HCT116 (cell line): ENCODE data around the gene NCOA5. TPM values are rescaled to one million over a fixed set of nuclear protein-coding genes. Genes with fewer than 3 reads are reported as not detected.

ENCODE experiments used
- ATAC-seq: fragments of 200-7000 bp; cut with Tn5 transposase; 2 replicates; pipeline ENCODE4 v1.9.1; 2020; ENCODE audit warnings: mild to moderate bottlenecking, moderate library complexity
- BruUV-seq: library from RNA; stranded (reverse); fragments of 400-500 nt; replicated peaks from 2 replicates; lab custom pipeline; 2021; lab: Mats Ljungman, UMichigan
- CTCF ChIA-PET: fragments of 300-600 bp; sonication (Branson Sonifier 250); formaldehyde crosslinking; loops from one replicate; lab custom pipeline; 2021; ENCODE audit warnings: antibody characterized with exemption; lab: Charles Lee
- POLR2A ChIA-PET: fragments of 300-600, 350-600 bp; sonication (Branson Sonifier 250); formaldehyde crosslinking; loops from one replicate; lab custom pipeline; 2021; ENCODE audit warnings: antibody characterized with exemption; lab: Charles Lee
- RAD21 ChIA-PET, 2 experiments: fragments of 300-600 bp; sonication (Branson Sonifier 250); formaldehyde crosslinking; loops; one replicate each; lab custom pipeline; 2023; ENCODE audit warnings: low total read pairs in 2 of 2; ENCODE audit not compliant: uncharacterized antibody in 2 of 2, unreplicated experiment in 2 of 2, low non-redundant PET in 1 of 2; lab: Charles Lee
- DNase-seq: peaks from one replicate; pipeline ENCODE4 v3.0.0-alpha.2; 2010; ENCODE audit warnings: low read depth, low spot score
- H2AFZ ChIP-seq: fragments of 200-600 bp; shearing (Covaris generic), sonication (generic); 2 replicates; pipeline ENCODE4 v1.6.1; 2017; ENCODE audit warnings: low read depth, mixed run types, mixed read lengths, antibody characterized with exemption, low read length; ENCODE audit not compliant: poor library complexity, severe bottlenecking
- H3K27ac ChIP-seq: 2 replicates; pipeline ENCODE4 v1.5.1; 2012; ENCODE audit warnings: low read depth, low read length
- H3K27me3 ChIP-seq: fragments of 200-600 bp; sonication (generic); 2 replicates; pipeline ENCODE4 v1.6.1; 2016; ENCODE audit warnings: mixed run types, low read length, mixed read lengths; ENCODE audit not compliant: insufficient read depth
- H3K36me3 ChIP-seq, 2 experiments: fragments of 200-500 bp in 1 of 2; fragments of 200-600 bp in 1 of 2; sonication (Bioruptor generic) in 1 of 2; sonication (generic) in 1 of 2; 2 replicates each; pipeline versions ENCODE4 v1.5.1 to v1.6.1; 2014 to 2016; ENCODE audit warnings: low read length in 2 of 2, inconsistent platforms in 1 of 2, mixed read lengths in 1 of 2, mixed run types in 1 of 2; ENCODE audit not compliant: insufficient read depth in 2 of 2, control insufficient read depth in 1 of 2
- H3K4me1 ChIP-seq, 2 experiments: fragments of 200-600 bp in 1 of 2; sonication (generic) in 1 of 2; 2 replicates each; pipeline versions ENCODE4 v1.5.1 to v1.6.1; 2012 to 2017; ENCODE audit warnings: low read length in 2 of 2, inconsistent platforms in 1 of 2, mild to moderate bottlenecking in 1 of 2, mixed read lengths in 1 of 2, mixed run types in 1 of 2, moderate library complexity in 1 of 2; ENCODE audit not compliant: insufficient read depth in 2 of 2, control insufficient read depth in 1 of 2
- H3K4me2 ChIP-seq: fragments of 200-600 bp; sonication (generic); 2 replicates; pipeline ENCODE4 v1.6.1; 2017; ENCODE audit warnings: mixed run types, low read length, mixed read lengths
- H3K4me3 ChIP-seq, 2 experiments: fragments of 200-600 bp in 1 of 2; sonication (generic) in 1 of 2; replicated peaks in 1 of 2; 2 replicates each; pipeline ENCODE4 v1.5.1; 2011 to 2016; ENCODE audit warnings: low read length in 2 of 2, control low read depth in 1 of 2, low read depth in 1 of 2, mild to moderate bottlenecking in 1 of 2, mixed read lengths in 1 of 2, mixed run types in 1 of 2
- H3K79me2 ChIP-seq: fragments of 200-600 bp; sonication (generic); 2 replicates; pipeline ENCODE4 v1.6.1; 2017; ENCODE audit warnings: mild to moderate bottlenecking, mixed run types, low read length, moderate library complexity, mixed read lengths; ENCODE audit not compliant: insufficient read depth
- H3K9ac ChIP-seq: fragments of 200-600 bp; sonication (generic); 2 replicates; pipeline ENCODE4 v1.6.1; 2016; ENCODE audit warnings: low read length, mixed read lengths
- H3K9me2 ChIP-seq: fragments of 200-600 bp; sonication (generic), shearing (Covaris generic); 2 replicates; pipeline ENCODE4 v1.6.1; 2017; ENCODE audit warnings: mixed run types, mild to moderate bottlenecking, moderate library complexity; ENCODE audit not compliant: insufficient read depth
- H3K9me3 ChIP-seq, 2 experiments: fragments of 200-500 bp in 1 of 2; fragments of 200-600 bp in 1 of 2; sonication (Bioruptor generic) in 1 of 2; sonication (generic) in 1 of 2; 2 replicates each; pipeline ENCODE4 v1.6.1; 2014 to 2017; ENCODE audit warnings: low read length in 2 of 2, mixed read lengths in 2 of 2, inconsistent platforms in 1 of 2, low read depth in 1 of 2, mild to moderate bottlenecking in 1 of 2, mixed run types in 1 of 2, moderate library complexity in 1 of 2; ENCODE audit not compliant: control insufficient read depth in 1 of 2, insufficient read depth in 1 of 2
- H4K20me1 ChIP-seq: fragments of 200-600 bp; sonication (generic), shearing (Covaris generic); 2 replicates; pipeline ENCODE4 v1.6.1; 2017; ENCODE audit warnings: mixed run types, mild to moderate bottlenecking, moderate library complexity; ENCODE audit not compliant: insufficient read depth
- CBX3 ChIP-seq: IDR thresholded peaks from 2 replicates; pipeline ENCODE4 v1.6.1; 2012; ENCODE audit warnings: low read depth
- ELF1 ChIP-seq: IDR thresholded peaks from 2 replicates; pipeline ENCODE4 v1.6.1; 2012; ENCODE audit warnings: low read depth, borderline replicate concordance
- EZH2 ChIP-seq: fragments of 200-600 bp; sonication (generic); IDR thresholded peaks from 2 replicates; pipeline ENCODE4 v1.6.1; 2017; ENCODE audit warnings: antibody characterized with exemption, mixed run types
- POLR2AphosphoS5 ChIP-seq: IDR thresholded peaks from 2 replicates; pipeline ENCODE4 v1.6.1; 2011; ENCODE audit warnings: mild to moderate bottlenecking, low read depth, low read length, moderate library complexity
- REST ChIP-seq: IDR thresholded peaks from 2 replicates; pipeline ENCODE4 v1.6.1; 2012; ENCODE audit warnings: low read depth
- ZFX ChIP-seq: fragments of 450-650 bp; IDR thresholded peaks from 2 replicates; pipeline ENCODE4 v1.6.1; 2017
- ZNF274 ChIP-seq: fragments of 200-500 bp; sonication (Bioruptor generic); IDR thresholded peaks from 2 replicates; pipeline ENCODE4 v1.6.1; 2014; ENCODE audit warnings: mild to moderate bottlenecking, low read depth, low read length, inconsistent platforms
- intact Hi-C: fragments of 100-400 bp; cut with micrococcal nuclease; formaldehyde crosslinking; loops from 2 replicates; pipeline ENCODE4 v1.10.0; 2022
- total RNA-seq: library from RNA; stranded (reverse); gene quantifications from one replicate; pipeline ENCODE4 v1.2.1, GENCODE V29; 2021; ENCODE audit not compliant: unreplicated experiment

Gene NCOA5
- total RNA-seq, 1 experiment from 2014 or later: 31.6 TPM

- no peak for DNase-seq
- TF ChIP-seq REST: peak; percentile 88
- no peak for TF ChIP-seq POLR2AphosphoS5
- TF ChIP-seq CBX3: no peak
- TF ChIP-seq ELF1: no peak
These were observed 48.7 kb downstream of the NCOA5 start for GRCh38 chr20:46040902-46041535.

GRCh38 chr20:46037036-46037435 is 52.7 kb downstream of the NCOA5 start:
- BruUV-seq: no TSS peak
- no peak overlapping the region for H3K4me2 ChIP-seq
- POLR2A ChIA-PET: no interaction called here
- no peak overlapping the region for H2AFZ ChIP-seq
- H3K79me2 ChIP-seq: no peaks in the 10 kb centered on the region
- CTCF ChIA-PET: no interaction called here
- TF ChIP-seq EZH2: no peak
- TF ChIP-seq ZNF274: no peak
- TF ChIP-seq ZFX: no peak
- H3K27me3 ChIP-seq: peaks cover 45% of the 10 kb centered on the region
- ATAC-seq (no peak), DNase-seq (no peak)
- no peaks in the 10 kb centered on the region; a peak in 1 of 4 replicates for H3K4me1 ChIP-seq
- no peak overlapping the region for H3K4me3 ChIP-seq
- no peak overlapping the region for H3K9ac ChIP-seq
- H3K9me3 ChIP-seq: no peaks in the 10 kb centered on the region
- H4K20me1 ChIP-seq: no peaks in the 10 kb centered on the region
- RAD21 ChIA-PET: no interaction called here
- no peak overlapping the region for H3K27ac ChIP-seq
- intact Hi-C loops: no loop called here
- H3K9me2 ChIP-seq: no peaks in the 10 kb centered on the region
- H3K36me3 ChIP-seq: no peaks in the 10 kb centered on the region

More at GRCh38 chr20:46040902-46041535, 48.7 kb downstream of the NCOA5 start:
- Histone ChIP-seq H3K9ac (no peak overlapping the region), H3K36me3 (no peaks in the 10 kb centered on the region), H3K27ac (no peak overlapping the region), H3K9me2 (no peaks in the 10 kb centered on the region), H3K4me2 (no peak overlapping the region), H3K4me3 (no peak overlapping the region), H3K27me3 (peaks cover 61% of the 10 kb centered on the region), H3K4me1 (no peaks in the 10 kb centered on the region), H3K79me2 (no peaks in the 10 kb centered on the region), H3K9me3 (no peaks in the 10 kb centered on the region), H2AFZ (no peak overlapping the region), H4K20me1 (no peaks in the 10 kb centered on the region)
- intact Hi-C loops: no loop called here
- RAD21 ChIA-PET: no interaction called here
- POLR2A ChIA-PET: no interaction called here
- ATAC-seq: peak; percentile 66
- CTCF ChIA-PET: no interaction called here
- no TSS peak for BruUV-seq
